Fibroblast of peridontal ligament (primary cell): ENCODE results near the gene PXYLP1.
"Not testable (repeated sequence)": the region's sequence is repeated elsewhere in the genome, so short reads cannot be mapped to it uniquely, and the experiment has no call there.

Source experiments
- DNase-seq: peaks from one replicate; pipeline ENCODE4 v3.0.0-alpha.2; 2010; ENCODE audit errors: extremely low read depth

The PXYLP1 gene, protein sequence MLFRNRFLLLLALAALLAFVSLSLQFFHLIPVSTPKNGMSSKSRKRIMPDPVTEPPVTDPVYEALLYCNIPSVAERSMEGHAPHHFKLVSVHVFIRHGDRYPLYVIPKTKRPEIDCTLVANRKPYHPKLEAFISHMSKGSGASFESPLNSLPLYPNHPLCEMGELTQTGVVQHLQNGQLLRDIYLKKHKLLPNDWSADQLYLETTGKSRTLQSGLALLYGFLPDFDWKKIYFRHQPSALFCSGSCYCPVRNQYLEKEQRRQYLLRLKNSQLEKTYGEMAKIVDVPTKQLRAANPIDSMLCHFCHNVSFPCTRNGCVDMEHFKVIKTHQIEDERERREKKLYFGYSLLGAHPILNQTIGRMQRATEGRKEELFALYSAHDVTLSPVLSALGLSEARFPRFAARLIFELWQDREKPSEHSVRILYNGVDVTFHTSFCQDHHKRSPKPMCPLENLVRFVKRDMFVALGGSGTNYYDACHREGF

DNA sequence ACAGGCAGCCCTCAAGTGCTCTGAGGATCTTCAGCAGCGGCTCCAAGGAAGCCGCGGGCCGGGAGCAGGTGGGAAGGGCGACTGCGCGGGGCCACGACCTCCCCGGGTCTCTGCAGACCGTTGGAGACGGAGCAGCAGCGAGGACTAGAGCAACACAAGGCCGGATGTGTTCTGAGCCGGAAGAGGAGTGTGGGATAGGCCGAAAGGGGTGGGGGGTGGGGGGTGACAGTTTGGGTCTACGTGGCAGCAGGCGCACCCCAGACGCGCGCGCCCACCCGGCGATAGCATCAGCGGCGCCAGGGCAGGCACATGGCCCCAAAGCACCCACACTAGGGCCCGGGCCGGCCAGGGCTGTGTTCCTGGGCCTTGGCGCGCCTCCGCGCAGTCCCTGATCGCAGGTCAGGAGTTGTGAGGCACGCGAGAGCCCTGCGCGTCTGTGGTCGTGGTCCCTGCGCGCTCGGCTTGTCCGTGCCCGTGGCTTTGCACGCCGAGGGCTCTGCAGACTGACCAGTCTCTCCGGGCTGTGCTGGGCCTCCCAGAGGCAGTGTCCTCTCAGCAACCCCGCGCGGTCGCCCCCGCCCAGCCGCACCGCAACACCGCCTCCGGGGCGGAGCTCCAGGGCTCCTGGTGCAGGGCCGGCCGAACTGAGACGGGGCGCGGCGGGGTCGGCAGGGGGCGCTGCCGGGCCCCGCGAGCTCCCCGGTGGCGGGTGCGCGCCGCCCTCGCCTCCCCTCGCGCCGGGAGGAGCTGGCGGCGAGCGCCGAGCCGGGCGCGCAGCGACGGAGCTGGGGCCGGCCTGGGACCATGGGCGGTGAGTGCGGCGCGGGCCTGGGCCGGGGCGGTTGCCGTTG is at the start of gene PXYLP1:
Gene PXYLP1 (plus strand): TSS at position 725 of the 851 bp plus-strand sequence. CDS start 28,351 bp downstream, outside the sequence.
- peak; percentile 80 for DNase-seq

DNA sequence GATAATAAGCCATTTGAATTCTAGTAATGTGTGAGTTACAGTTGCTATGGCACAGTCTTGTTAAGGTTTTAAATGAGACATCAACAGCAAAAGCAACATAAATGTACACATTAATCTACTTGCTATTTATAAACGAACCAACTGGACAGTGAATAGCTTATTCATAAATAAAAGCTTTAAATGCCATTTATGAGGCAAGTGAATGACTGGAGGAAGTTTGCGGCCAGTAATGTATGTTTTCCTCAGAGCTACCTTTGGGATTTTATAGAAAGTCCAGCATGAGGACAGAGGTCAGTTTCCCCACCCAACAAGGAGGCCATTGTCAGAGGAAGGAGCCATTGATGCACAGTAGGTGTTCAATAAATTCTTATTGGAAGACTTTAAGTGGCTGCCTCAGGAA is 48.0 kb upstream of the PXYLP1 start:
- no peak for DNase-seq

DNA sequence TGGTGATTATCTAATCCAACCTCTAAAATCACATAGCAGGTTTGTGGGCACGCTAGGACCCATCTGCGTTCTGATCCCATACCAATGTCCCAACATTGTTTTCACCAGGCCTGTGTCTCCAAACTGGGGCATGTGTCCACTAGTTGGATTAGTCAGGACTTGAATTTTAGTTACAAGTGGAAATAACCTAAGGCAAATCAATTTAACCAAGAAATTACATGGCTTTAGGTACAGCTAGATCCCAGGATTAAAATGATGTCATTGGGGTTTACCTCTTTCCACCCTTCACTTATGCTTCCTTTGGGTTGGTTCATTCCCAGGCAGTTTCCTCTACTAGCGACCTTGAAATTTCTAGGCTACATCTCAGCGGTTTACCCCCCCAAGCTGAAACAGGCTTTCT is 47.2 kb upstream of the PXYLP1 start:
- DNase-seq = no peak

DNA sequence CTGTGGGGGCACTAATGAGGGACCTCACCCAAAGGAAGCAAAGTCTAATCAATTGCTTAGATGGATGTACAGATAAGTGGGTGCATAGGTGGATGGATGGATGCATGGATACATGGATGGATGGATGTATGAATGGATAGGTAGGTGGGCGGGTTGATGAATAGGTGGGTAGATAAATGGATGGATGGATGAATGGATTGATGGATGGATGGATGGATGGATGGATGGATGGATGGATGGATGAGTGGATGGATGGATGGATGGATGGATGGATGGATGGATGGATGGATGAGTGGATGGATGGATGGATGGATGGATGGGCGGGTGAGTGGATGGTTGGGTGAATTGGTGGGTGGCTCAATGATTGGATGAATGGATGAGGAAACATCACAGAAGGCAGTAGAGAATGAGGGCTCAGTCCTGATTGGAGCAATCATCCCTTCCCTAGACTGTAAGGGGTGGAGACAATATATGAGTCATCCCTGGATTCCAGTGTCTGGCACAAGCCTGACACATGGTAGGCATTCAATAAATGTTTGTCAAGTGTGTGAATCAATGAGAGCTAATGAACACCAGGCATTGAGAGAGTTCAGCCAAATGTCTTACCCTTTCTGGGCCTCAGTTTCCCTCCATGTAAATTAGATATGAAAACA is 40.4 kb upstream of the PXYLP1 start:
- peak; percentile 7 for DNase-seq

DNA sequence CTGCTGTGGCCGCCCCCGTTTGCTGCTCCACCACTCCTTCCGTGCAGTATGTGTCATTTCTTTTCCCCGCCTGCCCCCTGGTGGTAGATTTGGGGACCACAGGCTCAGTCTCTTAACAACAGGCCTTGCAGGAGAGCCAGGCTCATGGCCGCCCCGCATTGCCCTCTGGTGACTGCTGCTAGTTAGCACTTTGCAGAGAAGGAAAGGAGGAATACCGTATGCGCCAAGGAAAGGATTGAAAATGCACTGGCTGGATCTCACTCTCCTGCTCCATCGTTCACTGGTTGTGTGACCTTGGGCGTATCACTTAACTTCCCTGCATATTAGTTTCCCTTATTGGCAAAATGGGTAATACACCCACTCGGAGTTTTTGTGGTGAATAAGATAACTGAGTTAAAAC is 39.3 kb upstream of the PXYLP1 start:
- DNase-seq = peak; percentile 94

DNA sequence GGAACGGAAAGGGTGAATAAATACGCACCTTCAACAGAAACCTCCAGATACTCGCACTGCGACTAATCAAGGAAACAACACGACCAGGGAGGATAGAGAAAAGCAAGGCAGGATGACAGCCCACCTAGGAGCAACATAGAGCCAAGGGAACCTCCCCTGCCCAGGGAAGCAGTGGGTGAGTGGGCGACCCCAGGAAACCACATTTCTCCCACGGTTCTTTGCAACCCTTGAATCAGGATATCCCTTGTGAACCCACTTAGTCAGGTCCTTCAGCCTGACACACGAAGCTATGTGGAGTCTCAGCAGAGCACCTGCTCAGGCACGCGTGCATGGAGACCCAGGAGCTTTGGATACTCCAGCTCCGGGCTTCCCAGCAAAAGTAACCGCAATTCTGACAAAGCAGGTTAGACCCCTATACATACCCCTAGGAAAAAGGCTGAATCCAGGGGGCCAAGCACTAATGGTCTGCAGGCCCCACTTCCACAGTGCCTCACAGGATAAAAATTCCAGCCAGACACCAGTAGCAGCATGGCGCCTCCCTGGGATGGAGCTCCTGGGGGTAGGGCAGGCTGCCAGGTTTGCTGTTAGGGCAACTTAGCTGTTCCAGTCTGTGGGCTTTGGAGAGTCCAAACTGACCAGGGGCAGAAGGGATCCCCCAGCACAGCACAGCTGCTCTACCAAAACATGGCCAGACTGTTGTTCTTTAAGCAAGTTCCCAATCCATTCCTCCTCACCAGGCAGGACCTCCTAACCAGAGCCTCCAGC is 38.4 kb upstream of the PXYLP1 start:
- no peak for DNase-seq

DNA sequence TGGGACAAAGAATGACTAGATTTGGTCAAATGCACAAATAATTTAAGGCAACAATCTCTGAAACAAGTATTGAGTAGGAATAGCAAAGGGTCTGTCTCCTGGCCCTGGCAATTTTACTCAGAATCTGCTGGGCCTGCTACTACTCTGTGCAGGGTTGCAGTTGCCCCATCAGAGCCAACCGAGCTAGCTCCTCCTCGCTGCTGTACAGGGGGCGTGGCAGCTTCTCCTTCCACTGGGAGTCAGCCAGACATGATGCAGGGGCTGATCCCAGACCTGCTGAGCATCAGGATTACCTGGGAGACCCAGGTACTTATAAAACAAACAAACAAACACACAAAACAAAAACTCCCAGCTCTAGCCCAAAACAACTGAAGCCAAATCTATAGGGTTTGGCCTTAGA is 30.5 kb upstream of the PXYLP1 start:
- DNase-seq = no peak

DNA sequence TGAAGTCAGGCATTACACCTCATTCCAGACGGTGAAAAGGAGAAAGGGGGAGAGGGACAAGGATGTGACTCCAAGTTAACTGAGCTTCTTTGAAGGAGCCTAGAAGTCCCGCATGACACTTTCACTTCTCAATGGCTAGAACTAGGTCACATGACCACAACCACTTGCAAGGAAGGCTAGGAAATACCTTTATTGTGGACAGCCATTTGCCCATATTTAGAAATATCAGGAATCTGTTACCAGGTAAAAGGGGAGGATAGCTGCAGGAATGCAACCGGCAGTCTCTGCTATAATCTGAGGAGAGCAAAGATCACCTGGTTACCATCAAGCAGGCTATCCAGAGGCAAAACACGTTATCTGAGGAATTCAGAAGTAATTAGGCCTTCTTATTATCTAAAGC is 28.9 kb upstream of the PXYLP1 start:
- no peak for DNase-seq

DNA sequence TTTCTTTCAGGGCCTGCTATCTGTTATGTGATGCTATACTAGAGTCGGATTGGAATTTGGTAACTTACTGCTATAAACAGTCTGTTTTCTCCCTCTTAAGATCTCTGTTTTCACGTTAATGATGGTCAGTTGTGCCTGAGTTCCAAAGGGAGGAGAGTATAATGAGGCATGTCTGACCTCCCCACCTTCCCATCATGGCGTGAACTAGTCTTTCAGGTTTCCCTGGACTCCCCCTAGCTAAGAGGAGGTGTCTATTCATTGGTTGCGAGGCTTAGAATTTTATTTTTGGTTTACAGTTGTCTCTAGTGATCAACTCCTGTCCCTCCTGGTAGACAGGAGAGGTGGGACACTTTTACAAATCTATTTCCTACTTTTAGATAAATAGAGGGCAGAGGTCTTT is 27.8 kb upstream of the PXYLP1 start:
- DNase-seq = no peak

DNA sequence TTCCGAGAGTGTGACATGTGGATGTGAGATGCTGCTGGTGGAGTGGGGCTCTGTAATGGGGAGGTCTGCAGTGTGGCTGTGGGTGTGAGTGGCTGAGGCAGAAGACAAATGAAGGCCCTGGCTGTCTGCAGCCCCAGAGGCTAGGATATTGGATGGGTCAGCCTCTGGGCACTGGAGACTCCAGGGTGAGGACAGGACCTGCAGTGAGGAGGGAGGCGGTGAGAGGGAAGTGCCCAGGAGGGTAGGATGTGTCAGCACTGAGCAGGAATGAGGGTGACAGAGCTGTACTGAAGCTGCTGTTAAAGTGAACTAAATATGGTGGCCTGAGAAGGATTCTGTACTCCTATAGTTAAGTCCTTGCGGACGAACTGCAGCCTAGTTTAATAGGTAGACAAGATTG is 27.3 kb upstream of the PXYLP1 start:
- DNase-seq = no peak

DNA sequence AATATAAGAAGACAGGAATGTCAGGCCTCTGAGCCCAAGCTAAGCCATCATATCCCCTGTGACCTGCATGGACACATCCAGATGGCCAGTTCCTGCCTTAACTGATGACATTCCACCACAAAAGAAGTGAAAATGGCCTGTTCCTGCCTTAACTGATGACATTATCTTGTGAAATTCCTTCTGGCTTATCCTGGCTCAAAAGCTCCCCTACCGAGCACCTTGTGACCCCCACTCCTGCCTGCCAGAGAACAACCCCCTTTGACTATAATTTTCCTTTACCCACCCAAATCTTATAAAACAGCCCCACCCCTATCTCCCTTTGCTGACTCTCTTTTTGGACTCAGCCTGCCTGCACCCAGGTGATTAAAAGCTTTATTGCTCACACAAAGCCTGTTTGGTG is 20.3 kb upstream of the PXYLP1 start:
- not testable (repeated sequence) for DNase-seq

DNA sequence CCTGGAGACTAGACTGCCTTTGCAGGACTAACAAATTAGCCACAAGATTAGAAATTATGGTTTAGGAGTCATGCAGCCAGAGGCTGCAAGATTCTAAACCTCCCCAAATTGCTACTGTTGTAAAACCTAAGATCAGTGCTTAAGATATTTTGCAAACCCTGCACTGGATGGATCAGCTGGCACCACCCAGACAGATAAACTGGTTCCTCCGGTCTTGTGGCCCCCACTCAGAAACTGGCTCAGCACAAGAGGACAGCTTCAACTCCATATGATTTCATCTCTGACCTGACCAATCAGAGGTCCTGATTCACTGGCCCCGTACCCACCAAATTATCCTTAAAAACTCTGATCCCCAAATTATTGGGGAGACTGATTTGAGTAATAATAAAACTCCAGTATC is 19.5 kb upstream of the PXYLP1 start:
- no peak for DNase-seq

DNA sequence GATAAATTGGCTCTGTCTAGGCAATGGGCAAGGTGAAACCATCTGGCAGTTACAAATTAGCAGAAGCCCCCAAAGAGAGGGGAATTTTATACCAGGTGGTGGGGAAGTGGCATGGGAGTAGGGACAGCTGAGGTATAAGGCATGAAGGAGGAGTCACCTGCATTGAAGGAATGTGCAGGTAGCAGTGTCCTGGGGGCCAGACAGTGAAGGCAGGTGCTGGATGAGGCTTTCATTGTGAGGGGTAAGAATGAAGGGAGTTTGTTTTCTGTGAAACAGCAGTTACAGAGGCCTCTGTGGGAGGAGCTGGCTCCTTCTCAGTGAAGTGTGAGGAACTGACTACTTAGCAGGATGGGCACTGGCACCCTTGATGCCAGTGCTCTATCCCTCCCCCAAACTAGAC is 19.1 kb upstream of the PXYLP1 start:
- no peak for DNase-seq

DNA sequence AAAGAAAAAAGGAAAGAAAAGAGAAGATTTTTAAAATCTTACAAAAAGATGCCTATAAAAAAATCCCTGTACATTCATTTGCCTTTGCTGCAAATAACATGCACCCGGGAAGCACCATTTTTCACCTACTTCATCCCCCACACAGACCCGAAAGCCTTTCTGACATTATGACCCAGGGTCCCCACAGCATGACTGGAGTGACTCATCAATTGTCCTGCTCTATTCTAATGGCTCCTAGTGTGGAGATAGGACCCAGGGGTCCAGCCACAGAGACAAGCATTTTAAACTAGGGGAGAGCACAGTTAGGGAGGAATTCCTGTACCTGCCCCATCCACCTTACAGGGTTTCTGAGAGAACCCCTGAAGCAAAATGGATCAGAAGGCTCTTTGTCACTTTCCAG is 14.7 kb upstream of the PXYLP1 start:
- DNase-seq = no peak

DNA sequence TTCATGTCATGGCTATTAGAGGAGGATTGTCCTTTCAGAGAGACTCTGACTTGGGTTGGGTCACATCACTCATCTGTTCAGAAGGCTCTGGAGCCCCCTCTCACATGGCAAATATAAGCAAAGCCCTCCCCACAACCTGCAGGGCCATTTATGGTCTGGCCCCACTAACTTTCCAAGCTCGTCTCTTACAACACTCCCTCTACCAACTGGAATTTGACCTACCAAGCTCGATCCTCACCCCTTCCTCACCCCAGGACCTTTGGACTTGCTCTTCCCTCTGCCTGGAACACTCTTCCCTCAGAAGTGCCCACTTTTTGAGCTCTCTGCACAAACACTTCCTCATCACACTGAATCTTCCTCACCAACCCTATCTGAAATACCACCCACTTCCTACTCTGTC is 14.2 kb upstream of the PXYLP1 start:
- DNase-seq = no peak

DNA sequence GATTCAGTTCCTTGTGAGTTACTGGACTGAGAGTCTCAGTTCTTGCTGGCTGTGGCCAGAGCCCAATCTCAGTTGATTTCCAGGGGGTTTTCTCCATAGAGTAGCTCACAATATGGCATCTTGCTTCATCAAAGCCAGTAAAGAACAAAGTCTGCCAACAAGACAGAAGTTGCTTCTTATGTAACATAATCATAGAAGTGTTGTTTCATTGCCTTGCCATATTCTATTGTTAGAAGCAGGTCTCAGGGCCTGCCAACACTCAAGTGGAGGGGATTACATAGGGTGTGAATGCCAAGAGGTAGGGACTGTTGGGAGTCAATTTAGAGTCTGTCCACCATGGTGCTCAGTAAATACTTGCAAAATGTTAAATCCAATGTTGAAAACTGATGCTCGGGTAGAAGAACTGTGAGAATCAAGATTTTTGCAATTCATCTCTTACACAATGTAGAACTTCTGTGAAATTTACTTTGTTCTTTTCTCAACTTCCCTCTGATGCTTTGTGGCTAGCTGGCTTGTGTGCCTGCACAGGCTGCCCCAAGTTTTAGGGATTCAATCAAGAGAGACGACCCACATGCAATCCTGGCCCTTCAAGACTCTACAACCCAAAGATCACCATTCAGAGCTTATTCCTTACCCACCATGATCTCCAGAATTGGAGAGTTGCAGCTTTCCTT is 13.3 kb upstream of the PXYLP1 start:
- DNase-seq = no peak

DNA sequence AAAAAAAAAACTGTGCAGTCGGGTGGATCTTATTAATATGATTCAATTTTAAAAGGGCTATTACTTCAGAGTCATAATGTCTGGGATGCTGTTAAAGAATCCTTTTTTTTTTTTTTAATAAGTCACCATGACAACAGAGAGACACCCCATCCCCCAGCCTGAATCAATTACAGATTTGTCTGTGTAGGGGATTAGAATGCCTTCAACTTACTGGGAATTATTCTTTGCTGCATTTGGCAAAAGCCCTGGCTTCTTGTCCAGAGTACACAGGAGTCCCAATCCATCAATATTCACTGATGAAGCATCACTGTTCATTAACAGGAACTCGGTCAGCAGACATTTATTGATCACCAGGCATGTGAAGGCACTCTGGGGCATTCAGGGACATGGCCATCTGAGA is 12.7 kb upstream of the PXYLP1 start:
- DNase-seq = no peak

DNA sequence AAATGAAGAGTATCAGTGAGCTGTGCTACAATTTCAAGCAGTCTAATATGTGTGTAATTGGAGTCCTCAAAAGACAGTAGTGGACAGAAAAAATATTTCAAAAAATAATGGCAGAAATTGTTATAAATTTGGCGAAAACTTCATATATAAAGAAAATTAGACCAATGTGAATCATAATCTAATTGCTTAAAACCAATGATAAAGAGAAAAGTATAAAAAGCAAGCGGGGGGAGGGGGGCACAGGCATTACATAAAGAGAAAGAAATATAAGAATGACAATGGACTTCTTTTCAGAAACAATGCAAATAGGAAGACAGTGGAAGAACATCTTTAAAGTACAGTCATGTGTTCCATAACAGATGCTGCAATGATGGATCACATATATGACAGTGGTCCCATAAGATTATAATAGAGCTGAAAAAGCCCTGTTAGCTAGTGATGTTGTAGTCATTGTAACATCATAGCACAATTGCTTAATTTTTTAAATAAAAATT is 7.9 kb upstream of the PXYLP1 start:
- no peak for DNase-seq

DNA sequence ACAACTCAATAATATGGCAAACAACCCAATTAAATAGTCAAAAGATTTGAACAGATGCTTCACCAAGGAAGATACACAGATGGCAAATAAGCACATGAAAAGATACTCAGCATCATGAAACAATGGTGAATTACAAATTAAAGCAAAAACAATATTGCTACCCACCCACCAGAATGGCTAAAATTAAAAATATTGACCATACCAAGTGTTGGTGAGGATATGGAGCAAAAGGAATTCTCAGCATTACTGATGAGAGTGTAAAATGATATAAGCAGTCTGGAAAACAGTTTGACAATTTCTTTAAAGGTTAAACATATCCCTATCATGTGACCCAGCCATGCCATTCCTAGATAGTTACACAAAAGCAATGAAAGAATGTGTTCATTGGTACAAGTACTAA is 5.7 kb upstream of the PXYLP1 start:
- no peak for DNase-seq

DNA sequence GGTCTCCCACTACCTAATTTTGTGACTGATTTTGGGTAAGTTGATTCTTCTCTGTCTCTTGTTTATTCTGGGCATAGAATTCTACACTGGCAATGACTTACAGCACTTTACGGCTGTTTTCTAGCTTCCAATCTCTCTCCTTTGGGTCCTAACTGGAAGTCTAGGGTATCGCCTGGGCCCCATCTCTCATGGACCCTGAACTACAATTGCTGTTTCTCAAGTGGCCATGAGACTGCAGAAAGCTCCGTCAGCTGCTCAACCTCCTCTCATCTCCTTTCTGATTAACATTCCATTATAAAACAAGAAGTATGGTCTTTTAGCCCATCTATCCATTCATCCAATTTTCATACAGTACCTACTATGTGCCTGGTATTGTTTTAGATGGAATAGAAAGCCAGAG is 4.4 kb upstream of the PXYLP1 start:
- DNase-seq = no peak

DNA sequence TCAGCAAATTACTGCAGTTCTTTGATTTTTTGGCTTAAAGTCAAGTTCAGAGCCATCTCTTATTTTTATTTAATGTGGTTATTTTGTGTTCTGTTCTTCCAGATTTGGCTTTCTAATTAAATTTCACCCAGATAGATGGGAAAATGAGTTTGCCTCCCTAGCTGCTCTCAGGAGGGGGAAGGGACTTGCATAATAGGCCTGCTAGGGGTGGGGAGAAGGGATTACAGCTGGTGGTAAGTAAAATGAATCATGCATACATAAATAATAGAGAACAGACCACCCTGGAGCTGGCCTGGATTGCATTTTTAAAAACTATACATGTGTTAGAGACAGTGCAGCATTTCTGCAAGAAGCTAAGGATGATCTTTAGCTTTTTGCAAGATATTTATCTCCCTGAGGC is 3.9 kb upstream of the PXYLP1 start:
- DNase-seq = peak; percentile 72
